ENCODE data around the gene SLC31A1.
"Not testable (repeated sequence)": the region's sequence is repeated elsewhere in the genome, so short reads cannot be mapped to it uniquely, and the experiment has no call there.

SLC31A1 gene

GRCh38 chr9:113220467-113221002 lies 809 bp upstream of the SLC31A1 start:
- DNase-seq (ENCODE audit: low read depth in 2 of 2) = no peak

GRCh38 chr9:113221800-113222481 lies 597 bp downstream of the SLC31A1 start:
- no peak for DNase-seq (ENCODE audit: low read depth in 2 of 2)

GRCh38 chr9:113222482-113222841 lies 1.1 kb downstream of the SLC31A1 start:
- no peak for DNase-seq (ENCODE audit: low read depth in 2 of 2)

GRCh38 chr9:113223963-113224362 lies 2.6 kb downstream of the SLC31A1 start:
- DNase-seq (ENCODE audit: low read depth in 2 of 2) = no peak

- DNase-seq (ENCODE audit: low read depth in 2 of 2) = no peak
Observed at GRCh38 chr9:113227436-113227835, 6.1 kb downstream of the SLC31A1 start.

GRCh38 chr9:113228130-113228665 lies 6.9 kb downstream of the SLC31A1 start:
- no peak for DNase-seq (ENCODE audit: low read depth in 2 of 2)

- no peak for DNase-seq (ENCODE audit: low read depth in 2 of 2)
Observed at GRCh38 chr9:113231701-113232100, 10.4 kb downstream of the SLC31A1 start.

- DNase-seq (ENCODE audit: low read depth in 2 of 2) = not testable (repeated sequence)
Observed at GRCh38 chr9:113235701-113236255, 14.4 kb downstream of the SLC31A1 start.

GRCh38 chr9:113237026-113237425 lies 15.7 kb downstream of the SLC31A1 start:
- no peak for DNase-seq (ENCODE audit: low read depth in 2 of 2)

- DNase-seq (ENCODE audit: low read depth in 2 of 2) = no peak
Observed at GRCh38 chr9:113238202-113238858, 17.0 kb downstream of the SLC31A1 start.

GRCh38 chr9:113238859-113239232 lies 17.5 kb downstream of the SLC31A1 start:
- no peak for DNase-seq (ENCODE audit: low read depth in 2 of 2)

GRCh38 chr9:113241161-113241560 lies 19.8 kb downstream of the SLC31A1 start:
- no peak for DNase-seq (ENCODE audit: low read depth in 2 of 2)

- no peak for DNase-seq (ENCODE audit: low read depth in 2 of 2)
Observed at GRCh38 chr9:113244556-113244955, 23.2 kb downstream of the SLC31A1 start.

- DNase-seq (ENCODE audit: low read depth in 2 of 2) = no peak
Observed at GRCh38 chr9:113245894-113246293, 24.6 kb downstream of the SLC31A1 start.

- no peak for DNase-seq (ENCODE audit: low read depth in 2 of 2)
Observed at GRCh38 chr9:113246928-113247327, 25.6 kb downstream of the SLC31A1 start.

- no peak for DNase-seq (ENCODE audit: low read depth in 2 of 2)
Observed at GRCh38 chr9:113247640-113248039, 26.3 kb downstream of the SLC31A1 start.

- not testable (repeated sequence) for DNase-seq (ENCODE audit: low read depth in 2 of 2)
Observed at GRCh38 chr9:113249661-113250060, 28.3 kb downstream of the SLC31A1 start.

- DNase-seq (ENCODE audit: low read depth in 2 of 2) = no peak
Observed at GRCh38 chr9:113250807-113251206, 29.5 kb downstream of the SLC31A1 start.

GRCh38 chr9:113254991-113255390 lies 33.6 kb downstream of the SLC31A1 start:
- DNase-seq (ENCODE audit: low read depth in 2 of 2) = no peak

- no peak for DNase-seq (ENCODE audit: low read depth in 2 of 2)
Observed at GRCh38 chr9:113255438-113255837, 34.1 kb downstream of the SLC31A1 start.

- DNase-seq (ENCODE audit: low read depth in 2 of 2) = no peak
Observed at GRCh38 chr9:113257863-113258262, 36.5 kb downstream of the SLC31A1 start.

- DNase-seq (ENCODE audit: low read depth in 2 of 2) = no peak
Observed at GRCh38 chr9:113258282-113258681, 36.9 kb downstream of the SLC31A1 start.

All from stimulated activated CD4-positive, alpha-beta T cell treated with anti-CD3 and anti-CD28 coated beads, Interleukin-1b, Interleukin-23, amount 100 ng/mL, for 1 hour (primary cell).